K562 (cell line): Measurements from ENCODE around the gene ODF2. TPM values are rescaled to one million over a fixed set of nuclear protein-coding genes. Genes with fewer than 3 reads are reported as not detected.
A peak's percentile ranks its signal among the peaks of the same experiment; 100 is the strongest.

Experiments used
- BRD4 ChIP-seq: fragments of 200-600 bp; sonication (generic); IDR thresholded peaks from 2 replicates; pipeline ENCODE4 v1.6.1; 2017; ENCODE audit warnings: inconsistent platforms
- CHD1 ChIP-seq: fragments of 200-600 bp; sonication (generic); IDR thresholded peaks from one replicate; pipeline ENCODE4 v1.6.1; 2012; ENCODE audit warnings: mild to moderate bottlenecking, moderate library complexity, low read length, inconsistent platforms
- ELF2 ChIP-seq: fragments of 250-450 bp; sonication (Bioruptor Pico); IDR thresholded peaks from 2 replicates; pipeline ENCODE4 v1.5.0; 2021; ENCODE audit warnings: mild to moderate bottlenecking
- GTF2E2 ChIP-seq: fragments of 200-800 bp; sonication (Bioruptor generic); IDR thresholded peaks from 2 replicates; pipeline ENCODE4 v1.6.1; 2016; ENCODE audit warnings: missing genetic modification characterization, missing compliant biosample characterization
- HNRNPL ChIP-seq: fragments of 200-400 bp; formaldehyde crosslinking; IDR thresholded peaks from 2 replicates; pipeline ENCODE4 v1.6.1; 2017; ENCODE audit warnings: low read depth, mild to moderate bottlenecking, low read length
- HNRNPUL1 ChIP-seq: fragments of 200-400 bp; formaldehyde crosslinking; IDR thresholded peaks from 2 replicates; pipeline ENCODE4 v1.6.1; 2017; ENCODE audit warnings: low read length
- KDM1A ChIP-seq, 2 experiments: fragments of 450-650 bp; IDR thresholded peaks; 2 replicates each; pipeline ENCODE4 v1.6.1; 2016; ENCODE audit warnings: mild to moderate bottlenecking in 2 of 2
- MTA3 ChIP-seq: fragments of 450-650 bp; formaldehyde crosslinking; IDR thresholded peaks from 2 replicates; pipeline ENCODE4 v1.6.1; 2017; ENCODE audit warnings: mild to moderate bottlenecking, borderline replicate concordance
- SIN3B ChIP-seq: fragments of 450-650 bp; IDR thresholded peaks from 2 replicates; pipeline ENCODE4 v1.6.1; 2017; ENCODE audit warnings: low read depth, mild to moderate bottlenecking, moderate library complexity
- SRSF7 ChIP-seq: fragments of 200-400 bp; formaldehyde crosslinking; optimal IDR thresholded peaks from 2 replicates; pipeline ENCODE3; 2017; ENCODE audit warnings: mild to moderate bottlenecking, low read depth, low read length
- SUPT5H ChIP-seq: fragments of 450-650 bp; IDR thresholded peaks from 2 replicates; pipeline ENCODE4 v1.6.1; 2016
- TARDBP ChIP-seq: fragments of 450-650 bp; IDR thresholded peaks from 2 replicates; pipeline ENCODE4 v1.6.1; 2016
- ZNF41 ChIP-seq: fragments of 250-450 bp; sonication (Bioruptor Pico); conservative IDR thresholded peaks from 2 replicates; pipeline ENCODE4 v1.4.0; 2020; ENCODE audit warnings: mild to moderate bottlenecking
- polyA plus RNA-seq, 8 experiments: library from polyadenylated mRNA; depleted of rRNA in 4 of 8; stranded (reverse) in 5 of 8; unstranded in 3 of 8; fragments of >200 nt; fragmentation: Nextera tagmentation in 2 of 8; fragmentation: Illumina TruSeq in 1 of 8; extraction: Ambion mirVana in 2 of 8; extraction: Trizol in 1 of 8; gene quantifications; 2 replicates each; pipeline versions ENCODE4 v1.2.1 to v1.2.3, GENCODE V29; 2011 to 2014; ENCODE audit warnings: inconsistent platforms in 1 of 8, missing spikeins in 1 of 8
- total RNA-seq, 7 experiments: library from RNA; depleted of rRNA in 6 of 7; stranded (reverse); fragments of >200 nt in 6 of 7; fragmentation: Illumina TruSeq in 2 of 7; extraction: Trizol in 2 of 7; gene quantifications; 2 replicates each; pipeline versions ENCODE4 v1.2.1 to v1.2.3, GENCODE V29; 2011 to 2021; ENCODE audit warnings: low replicate concordance in 1 of 7
- TF ChIP-seq, protein P1 (sequence below): fragments of 200-800 bp; sonication (Bioruptor generic); IDR thresholded peaks from 2 replicates; pipeline ENCODE4 v1.6.1; 2017; ENCODE audit warnings: missing genetic modification characterization, missing compliant biosample characterization
- TF ChIP-seq, protein P2 (sequence below): sonication (generic); formaldehyde crosslinking; IDR thresholded peaks from 2 replicates; pipeline ENCODE4 v1.8.0; 2023; ENCODE audit warnings: missing genetic modification reagents, mild to moderate bottlenecking, borderline replicate concordance
- TF ChIP-seq, protein P3 (sequence below): sonication (generic); IDR thresholded peaks from 2 replicates; pipeline ENCODE4 v1.6.1; 2016
- TF ChIP-seq, protein P4 (sequence below): fragments of 250-450 bp; sonication (Bioruptor Pico); IDR thresholded peaks from 2 replicates; pipeline ENCODE4 v1.4.0; 2020; ENCODE audit warnings: mild to moderate bottlenecking

Gene ODF2
- total and polyA plus RNA-seq, 9 of the 15 experiments (the other 6 are each of a cell fraction or from before 2014, with no cell fraction given), result 16.5 to 83.2 (median 69.7) TPM

DNA sequence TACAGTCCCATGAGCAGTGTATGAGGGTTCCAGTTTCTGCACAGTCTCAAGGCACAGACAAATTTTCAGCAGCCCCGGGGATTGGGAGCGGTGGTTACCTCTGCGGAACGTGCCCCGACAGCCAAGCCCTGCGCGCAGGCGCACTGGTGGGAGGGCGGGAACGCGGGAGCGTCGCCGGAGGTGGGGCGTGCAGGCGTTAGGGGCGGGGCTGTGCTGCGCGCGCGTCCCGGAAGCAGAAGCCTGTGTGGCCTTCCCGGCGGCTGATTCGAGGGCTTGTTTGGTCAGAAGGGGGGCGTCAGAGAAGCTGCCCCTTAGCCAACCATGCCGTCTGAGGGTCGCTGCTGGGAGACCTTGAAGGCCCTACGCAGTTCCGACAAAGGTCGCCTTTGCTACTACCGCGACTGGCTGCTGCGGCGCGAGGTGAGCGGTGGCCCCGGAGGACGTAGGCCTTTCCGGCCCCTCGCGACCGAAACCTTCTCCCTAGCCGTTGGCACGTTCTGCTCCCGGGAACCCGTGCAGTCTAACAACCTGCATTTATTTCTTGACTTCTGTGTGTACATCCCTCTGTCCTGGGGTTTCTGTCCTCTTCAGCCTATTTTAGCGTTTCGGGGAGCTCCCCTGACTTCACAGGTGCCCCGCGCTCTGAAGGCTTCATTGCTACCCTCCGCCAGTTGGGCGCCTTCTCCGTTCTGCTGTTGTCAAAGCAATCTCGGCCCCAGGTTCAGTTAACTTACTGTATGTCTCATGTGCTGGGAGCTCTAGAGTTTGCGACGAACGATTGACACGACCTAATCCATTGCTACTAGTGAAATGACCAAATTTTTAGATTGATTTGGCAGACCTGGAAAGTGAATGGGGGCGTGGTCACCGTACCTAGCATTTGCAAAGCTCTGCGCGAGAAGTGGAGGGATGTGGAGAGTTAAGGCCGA lies 48.9 kb downstream of the ODF2 start, which contains the start of gene GLE1 (continued):
- TF ChIP-seq, protein P1, sequence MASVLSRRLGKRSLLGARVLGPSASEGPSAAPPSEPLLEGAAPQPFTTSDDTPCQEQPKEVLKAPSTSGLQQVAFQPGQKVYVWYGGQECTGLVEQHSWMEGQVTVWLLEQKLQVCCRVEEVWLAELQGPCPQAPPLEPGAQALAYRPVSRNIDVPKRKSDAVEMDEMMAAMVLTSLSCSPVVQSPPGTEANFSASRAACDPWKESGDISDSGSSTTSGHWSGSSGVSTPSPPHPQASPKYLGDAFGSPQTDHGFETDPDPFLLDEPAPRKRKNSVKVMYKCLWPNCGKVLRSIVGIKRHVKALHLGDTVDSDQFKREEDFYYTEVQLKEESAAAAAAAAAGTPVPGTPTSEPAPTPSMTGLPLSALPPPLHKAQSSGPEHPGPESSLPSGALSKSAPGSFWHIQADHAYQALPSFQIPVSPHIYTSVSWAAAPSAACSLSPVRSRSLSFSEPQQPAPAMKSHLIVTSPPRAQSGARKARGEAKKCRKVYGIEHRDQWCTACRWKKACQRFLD (CRISPR knock-in tag), result no peak
- TF ChIP-seq SIN3B (peak; percentile 55; the same call in 1 of the 2 replicates), CHD1 (peak; percentile 69), ZNF41 (CRISPR knock-in tag) (no peak), TARDBP (peak; percentile 54; the same call in 1 of the 2 replicates), GTF2E2 (tag) (peak; percentile 55; the same call in 1 of the 2 replicates), MTA3 (peak; percentile 62; the same call in 1 of the 2 replicates), ELF2 (peak; percentile 92), KDM1A (IDR thresholded peaks at IDR 0.05) (no peak), SRSF7 (no peak), HNRNPUL1 (no peak), HNRNPL (no peak), SUPT5H (peak; percentile 89), BRD4 (no peak)
- TF ChIP-seq, protein P2, sequence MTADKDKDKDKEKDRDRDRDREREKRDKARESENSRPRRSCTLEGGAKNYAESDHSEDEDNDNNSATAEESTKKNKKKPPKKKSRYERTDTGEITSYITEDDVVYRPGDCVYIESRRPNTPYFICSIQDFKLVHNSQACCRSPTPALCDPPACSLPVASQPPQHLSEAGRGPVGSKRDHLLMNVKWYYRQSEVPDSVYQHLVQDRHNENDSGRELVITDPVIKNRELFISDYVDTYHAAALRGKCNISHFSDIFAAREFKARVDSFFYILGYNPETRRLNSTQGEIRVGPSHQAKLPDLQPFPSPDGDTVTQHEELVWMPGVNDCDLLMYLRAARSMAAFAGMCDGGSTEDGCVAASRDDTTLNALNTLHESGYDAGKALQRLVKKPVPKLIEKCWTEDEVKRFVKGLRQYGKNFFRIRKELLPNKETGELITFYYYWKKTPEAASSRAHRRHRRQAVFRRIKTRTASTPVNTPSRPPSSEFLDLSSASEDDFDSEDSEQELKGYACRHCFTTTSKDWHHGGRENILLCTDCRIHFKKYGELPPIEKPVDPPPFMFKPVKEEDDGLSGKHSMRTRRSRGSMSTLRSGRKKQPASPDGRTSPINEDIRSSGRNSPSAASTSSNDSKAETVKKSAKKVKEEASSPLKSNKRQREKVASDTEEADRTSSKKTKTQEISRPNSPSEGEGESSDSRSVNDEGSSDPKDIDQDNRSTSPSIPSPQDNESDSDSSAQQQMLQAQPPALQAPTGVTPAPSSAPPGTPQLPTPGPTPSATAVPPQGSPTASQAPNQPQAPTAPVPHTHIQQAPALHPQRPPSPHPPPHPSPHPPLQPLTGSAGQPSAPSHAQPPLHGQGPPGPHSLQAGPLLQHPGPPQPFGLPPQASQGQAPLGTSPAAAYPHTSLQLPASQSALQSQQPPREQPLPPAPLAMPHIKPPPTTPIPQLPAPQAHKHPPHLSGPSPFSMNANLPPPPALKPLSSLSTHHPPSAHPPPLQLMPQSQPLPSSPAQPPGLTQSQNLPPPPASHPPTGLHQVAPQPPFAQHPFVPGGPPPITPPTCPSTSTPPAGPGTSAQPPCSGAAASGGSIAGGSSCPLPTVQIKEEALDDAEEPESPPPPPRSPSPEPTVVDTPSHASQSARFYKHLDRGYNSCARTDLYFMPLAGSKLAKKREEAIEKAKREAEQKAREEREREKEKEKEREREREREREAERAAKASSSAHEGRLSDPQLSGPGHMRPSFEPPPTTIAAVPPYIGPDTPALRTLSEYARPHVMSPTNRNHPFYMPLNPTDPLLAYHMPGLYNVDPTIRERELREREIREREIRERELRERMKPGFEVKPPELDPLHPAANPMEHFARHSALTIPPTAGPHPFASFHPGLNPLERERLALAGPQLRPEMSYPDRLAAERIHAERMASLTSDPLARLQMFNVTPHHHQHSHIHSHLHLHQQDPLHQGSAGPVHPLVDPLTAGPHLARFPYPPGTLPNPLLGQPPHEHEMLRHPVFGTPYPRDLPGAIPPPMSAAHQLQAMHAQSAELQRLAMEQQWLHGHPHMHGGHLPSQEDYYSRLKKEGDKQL (CRISPR knock-in tag), result no peak
- TF ChIP-seq, protein P3, sequence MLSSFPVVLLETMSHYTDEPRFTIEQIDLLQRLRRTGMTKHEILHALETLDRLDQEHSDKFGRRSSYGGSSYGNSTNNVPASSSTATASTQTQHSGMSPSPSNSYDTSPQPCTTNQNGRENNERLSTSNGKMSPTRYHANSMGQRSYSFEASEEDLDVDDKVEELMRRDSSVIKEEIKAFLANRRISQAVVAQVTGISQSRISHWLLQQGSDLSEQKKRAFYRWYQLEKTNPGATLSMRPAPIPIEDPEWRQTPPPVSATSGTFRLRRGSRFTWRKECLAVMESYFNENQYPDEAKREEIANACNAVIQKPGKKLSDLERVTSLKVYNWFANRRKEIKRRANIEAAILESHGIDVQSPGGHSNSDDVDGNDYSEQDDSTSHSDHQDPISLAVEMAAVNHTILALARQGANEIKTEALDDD, result 0 out of 2 replicates have a peak, but pooled peaks have one; percentile 22
- TF ChIP-seq, protein P4, sequence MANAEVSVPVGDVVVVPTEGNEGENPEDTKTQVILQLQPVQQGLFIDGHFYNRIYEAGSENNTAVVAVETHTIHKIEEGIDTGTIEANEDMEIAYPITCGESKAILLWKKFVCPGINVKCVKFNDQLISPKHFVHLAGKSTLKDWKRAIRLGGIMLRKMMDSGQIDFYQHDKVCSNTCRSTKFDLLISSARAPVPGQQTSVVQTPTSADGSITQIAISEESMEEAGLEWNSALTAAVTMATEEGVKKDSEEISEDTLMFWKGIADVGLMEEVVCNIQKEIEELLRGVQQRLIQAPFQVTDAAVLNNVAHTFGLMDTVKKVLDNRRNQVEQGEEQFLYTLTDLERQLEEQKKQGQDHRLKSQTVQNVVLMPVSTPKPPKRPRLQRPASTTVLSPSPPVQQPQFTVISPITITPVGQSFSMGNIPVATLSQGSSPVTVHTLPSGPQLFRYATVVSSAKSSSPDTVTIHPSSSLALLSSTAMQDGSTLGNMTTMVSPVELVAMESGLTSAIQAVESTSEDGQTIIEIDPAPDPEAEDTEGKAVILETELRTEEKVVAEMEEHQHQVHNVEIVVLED (CRISPR knock-in tag), result peak; percentile 77
